ENCODE results near the gene TNFAIP2.
"Not testable (repeated sequence)": the region's sequence is repeated elsewhere in the genome, so short reads cannot be mapped to it uniquely, and the experiment has no call there.

TNFAIP2 gene

GRCh38 chr14:103135333-103136260 is 12.3 kb downstream of the TNFAIP2 start:
- no peak for DNase-seq (ENCODE audit: low spot score)

- DNase-seq (ENCODE audit: low spot score): peak; percentile 48
These were observed 13.4 kb downstream of the TNFAIP2 start for GRCh38 chr14:103136388-103137271.

DNA sequence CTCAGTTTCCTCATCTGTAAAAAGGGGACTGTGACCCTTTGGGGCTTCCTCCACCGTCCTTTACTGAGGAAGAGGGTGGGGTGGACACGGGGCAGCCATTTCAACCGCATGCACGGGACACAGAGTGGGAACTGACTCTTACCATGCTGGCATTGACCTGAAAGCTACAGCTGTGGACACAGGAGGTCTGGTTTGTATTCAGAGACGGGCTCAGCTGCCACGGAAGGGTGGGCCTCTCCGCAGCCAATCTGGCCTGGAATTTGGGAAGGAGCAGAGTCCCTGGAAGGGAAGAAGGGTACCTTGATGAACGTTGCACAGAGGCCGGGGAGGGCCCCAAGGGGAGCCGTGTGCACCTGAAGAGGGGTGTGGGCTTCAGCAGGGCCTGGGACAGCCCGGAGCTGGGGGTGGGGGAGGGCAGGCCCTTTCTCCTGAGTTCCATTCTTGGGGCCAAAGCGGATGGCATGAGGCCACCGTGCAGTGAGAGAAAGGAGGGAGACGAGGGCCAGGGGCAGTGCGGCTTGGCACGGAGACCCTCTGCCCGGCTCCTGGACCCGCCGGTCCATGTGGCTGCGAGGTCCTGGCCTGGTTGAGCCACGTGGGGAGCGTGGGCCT is 14.5 kb downstream of the TNFAIP2 start:
- DNase-seq (ENCODE audit: low spot score): no peak

GRCh38 chr14:103138301-103139131 is 15.3 kb downstream of the TNFAIP2 start:
- no peak for DNase-seq (ENCODE audit: low spot score)

- no peak for DNase-seq (ENCODE audit: low spot score)
These were observed 16.1 kb downstream of the TNFAIP2 start for GRCh38 chr14:103139132-103140025.

DNA sequence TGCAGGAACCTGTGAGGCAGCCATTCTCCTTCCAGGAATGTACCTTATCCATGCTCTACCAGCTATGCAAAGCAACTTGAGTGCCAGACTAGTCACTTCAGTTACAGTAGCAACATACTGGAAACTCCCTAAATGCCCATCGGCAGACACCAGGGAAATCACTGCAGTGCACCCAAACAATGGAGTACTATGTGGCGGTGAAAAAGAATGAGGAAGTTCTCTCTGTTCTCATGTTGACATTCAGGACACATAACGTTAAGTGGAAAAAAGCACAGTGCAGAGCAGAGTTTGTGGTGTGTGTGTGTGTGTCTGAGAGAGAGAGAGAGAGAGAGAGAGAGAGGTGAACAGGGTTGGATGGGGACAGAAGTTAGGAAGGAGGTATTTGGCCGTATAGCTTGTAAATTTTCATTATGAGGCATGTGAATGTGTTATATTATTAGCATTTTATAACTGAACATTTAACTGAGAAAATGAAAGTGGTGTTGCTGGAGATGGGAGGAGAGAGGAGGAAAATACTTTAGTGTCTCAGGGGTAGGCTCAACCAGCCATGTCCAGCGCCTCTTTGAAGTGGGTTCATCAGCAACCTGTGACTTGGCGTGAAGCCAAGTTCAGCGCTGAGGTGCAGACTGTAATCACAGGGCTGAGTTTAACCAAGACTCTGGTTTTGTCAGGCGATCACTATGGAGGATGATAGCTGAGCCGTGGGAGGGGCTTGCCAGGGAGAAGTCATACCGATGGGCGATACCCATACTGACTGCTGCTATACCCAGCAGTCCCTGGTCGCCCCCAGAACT is 17.3 kb downstream of the TNFAIP2 start:
- DNase-seq (ENCODE audit: low spot score): peak; percentile 97

DNA sequence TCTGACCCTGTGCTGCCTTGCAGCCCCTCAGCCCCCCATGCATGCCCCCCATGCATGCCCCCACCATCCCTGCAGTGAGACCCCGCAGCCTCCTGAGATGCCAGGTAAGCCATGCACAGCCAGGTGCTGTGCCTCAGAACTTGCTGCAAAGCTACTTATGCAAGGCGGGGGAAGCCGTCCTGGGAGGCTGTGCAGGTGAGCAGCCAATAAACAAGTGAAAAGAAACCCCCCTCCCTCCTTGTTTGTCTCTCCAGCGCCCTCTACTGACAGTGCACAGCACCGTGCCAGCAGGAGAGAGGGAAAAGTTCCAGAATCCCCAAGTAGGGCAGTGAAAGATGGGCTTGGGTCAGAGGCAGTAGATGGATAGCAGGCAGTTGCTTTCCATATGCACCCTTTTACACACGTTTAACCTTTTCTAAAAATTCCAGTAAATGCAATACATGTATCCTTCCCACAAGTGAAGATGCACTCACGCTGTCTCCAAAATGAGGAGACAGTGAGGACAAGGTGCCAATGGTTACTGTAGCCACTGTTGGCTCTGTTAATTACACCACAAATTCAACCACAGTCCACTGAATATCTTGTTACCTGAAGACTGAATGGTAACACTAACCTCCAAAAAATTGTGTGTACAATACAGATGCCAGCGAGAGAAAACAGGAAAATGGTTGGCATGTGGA is 18.0 kb downstream of the TNFAIP2 start:
- DNase-seq (ENCODE audit: low spot score): peak; percentile 78

- DNase-seq (ENCODE audit: low spot score): no peak
These were observed 18.8 kb downstream of the TNFAIP2 start for GRCh38 chr14:103142026-103142425.

- DNase-seq (ENCODE audit: low spot score): no peak
These were observed 19.6 kb downstream of the TNFAIP2 start for GRCh38 chr14:103142721-103143302.

DNA sequence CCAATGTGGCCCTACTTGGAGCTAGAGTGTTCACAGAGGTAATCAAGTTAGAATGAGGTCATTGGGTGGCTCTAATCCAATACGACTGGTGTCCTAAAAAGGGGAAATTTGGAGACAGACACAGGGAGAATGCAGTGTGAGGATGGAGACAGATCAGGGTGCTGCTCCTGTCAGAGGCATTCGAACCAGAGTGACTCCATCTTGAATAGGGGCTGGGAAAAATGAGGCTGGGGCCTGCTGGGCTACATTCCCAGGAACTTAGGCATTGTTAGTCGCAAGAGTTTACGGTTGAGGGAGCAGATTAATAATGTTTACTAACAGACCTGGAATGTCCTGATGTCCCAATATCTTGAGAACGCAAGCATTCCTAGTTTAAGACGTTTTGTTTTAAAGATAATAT is 20.2 kb downstream of the TNFAIP2 start:
- DNase-seq (ENCODE audit: low spot score): no peak

GRCh38 chr14:103144085-103144484 is 20.8 kb downstream of the TNFAIP2 start:
- no peak for DNase-seq (ENCODE audit: low spot score)

DNA sequence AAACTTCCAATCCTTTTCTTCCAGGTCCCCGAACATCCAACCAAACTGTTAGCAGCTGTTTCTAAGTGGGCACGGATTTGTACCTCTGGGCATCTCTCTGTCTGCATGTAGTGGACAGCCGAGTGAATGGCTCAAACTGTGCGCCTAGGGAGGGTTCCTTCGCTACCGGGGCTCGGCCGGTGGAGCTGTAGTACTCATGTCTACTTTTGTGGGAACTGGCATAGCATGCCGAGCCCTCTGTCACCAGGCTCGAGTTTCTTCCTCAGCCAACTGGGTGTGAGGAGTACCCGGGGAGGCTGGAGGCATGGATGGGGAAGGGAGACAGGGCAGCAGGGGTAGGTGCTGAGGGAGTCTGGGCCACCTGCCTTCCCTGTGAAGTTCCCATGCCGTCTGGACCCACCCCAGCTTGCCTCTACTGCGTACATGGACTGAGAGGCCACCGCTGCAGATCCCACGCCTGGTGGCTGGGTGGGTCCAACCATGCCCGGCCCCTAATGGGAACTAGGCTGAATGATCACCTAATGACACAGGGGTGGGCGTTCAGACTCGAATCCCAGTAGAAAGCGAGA is 23.0 kb downstream of the TNFAIP2 start:
- no peak for DNase-seq (ENCODE audit: low spot score)

GRCh38 chr14:103149351-103150237 is 26.3 kb downstream of the TNFAIP2 start:
- no peak for DNase-seq (ENCODE audit: low spot score)

DNA sequence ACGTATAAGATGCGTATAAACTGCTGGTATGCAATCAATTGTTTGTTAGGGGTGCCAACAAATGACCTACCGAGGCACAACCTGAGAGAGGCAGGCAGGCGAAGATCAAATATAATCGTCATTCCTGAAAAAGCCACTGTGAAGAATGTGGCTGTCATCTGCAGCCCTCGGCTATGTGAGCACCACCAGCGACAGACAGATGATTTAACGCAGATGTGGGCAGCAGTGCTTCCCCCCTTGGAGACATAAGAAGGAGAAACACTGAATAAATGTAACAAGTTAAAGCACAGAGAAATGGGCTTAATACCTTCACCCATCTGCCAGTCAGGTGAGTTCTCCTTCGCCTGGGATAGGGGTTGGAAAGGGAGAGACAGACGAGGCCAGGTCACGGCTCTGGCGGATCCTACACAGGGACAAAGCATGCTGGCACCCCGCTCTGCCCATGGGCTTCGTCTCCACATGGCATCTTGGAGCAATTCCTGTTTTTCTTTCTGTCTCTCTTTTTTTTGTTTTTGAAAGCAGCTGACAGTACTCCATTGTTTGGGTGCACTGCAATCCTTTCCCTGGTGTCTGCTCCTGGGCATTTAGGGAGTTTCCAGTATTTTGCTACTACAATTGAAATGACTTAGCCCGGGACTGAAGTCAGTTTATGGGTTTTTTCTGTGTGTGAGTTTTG is 28.1 kb downstream of the TNFAIP2 start:
- DNase-seq (ENCODE audit: low spot score): no peak

DNA sequence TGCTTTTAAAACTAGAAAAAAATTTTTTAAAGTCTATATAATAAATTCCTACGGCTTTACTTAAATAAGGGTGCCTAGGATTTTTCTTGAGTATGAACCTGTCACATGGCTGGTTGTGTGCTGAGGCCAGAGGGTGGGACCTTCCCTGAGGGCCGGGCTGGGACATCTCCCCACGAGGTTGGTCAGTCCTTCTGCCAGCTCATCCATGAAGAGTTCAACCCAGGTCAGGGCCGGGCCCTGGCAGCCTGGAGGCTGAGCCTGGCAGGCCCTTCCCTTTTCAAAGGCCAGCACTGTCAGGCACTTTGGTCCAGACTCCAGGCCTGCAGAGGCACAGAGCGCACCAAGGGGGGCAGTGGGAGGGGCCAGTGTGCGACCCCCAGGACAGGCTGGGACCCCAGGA is 31.7 kb downstream of the TNFAIP2 start:
- DNase-seq (ENCODE audit: low spot score): peak; percentile 71

GRCh38 chr14:103155416-103155815 is 32.2 kb downstream of the TNFAIP2 start:
- DNase-seq (ENCODE audit: low spot score): not testable (repeated sequence)

Data from SW480 (cell line).